Small intestine (tissue), 7 donors: ENCODE measurements around the gene ZGLP1. TPM values are rescaled to one million over a fixed set of nuclear protein-coding genes. Genes with fewer than 3 reads are reported as not detected.

ENCODE experiments used
- DNase-seq, 2 donors: peaks; one replicate each; pipeline versions ENCODE4 v3.0.0 to v3.0.0-alpha.2; 2013
- FAIRE-seq: peaks from 2 replicates; lab custom pipeline; 2012; peaks lifted over from hg19 to GRCh38; lab: Jason Lieb, UNC
- H3K27ac ChIP-seq, 3 donors: one replicate each; pipeline ENCODE4 v1.5.1; 2013; ENCODE audit warnings: low read length in 2 of 3, mild to moderate bottlenecking in 2 of 3, control low read depth in 1 of 3, inconsistent platforms in 1 of 3, low read depth in 1 of 3, moderate library complexity in 1 of 3
- H3K27me3 ChIP-seq, 3 donors: one replicate each; pipeline ENCODE4 v1.6.1; 2013; ENCODE audit warnings: low read length in 3 of 3, inconsistent platforms in 1 of 3; ENCODE audit not compliant: control insufficient read depth in 3 of 3, insufficient read depth in 3 of 3
- H3K36me3 ChIP-seq, 3 donors: one replicate each; pipeline ENCODE4 v1.6.1; 2013; ENCODE audit warnings: low read length in 3 of 3, inconsistent platforms in 1 of 3, low read depth in 1 of 3, mild to moderate bottlenecking in 1 of 3, moderate library complexity in 1 of 3; ENCODE audit not compliant: control insufficient read depth in 3 of 3, insufficient read depth in 2 of 3
- H3K4me1 ChIP-seq, 3 donors: one replicate each; pipeline ENCODE4 v1.6.1; 2013; ENCODE audit warnings: low read length in 2 of 3, inconsistent platforms in 1 of 3, low read depth in 1 of 3, mild to moderate bottlenecking in 1 of 3, moderate library complexity in 1 of 3; ENCODE audit not compliant: control insufficient read depth in 3 of 3, insufficient read depth in 2 of 3
- H3K4me3 ChIP-seq, 3 donors: one replicate each; pipeline ENCODE4 v1.5.1; 2013; ENCODE audit warnings: low read length in 3 of 3, control low read depth in 1 of 3, inconsistent platforms in 1 of 3, low read depth in 1 of 3, mild to moderate bottlenecking in 1 of 3, moderate library complexity in 1 of 3
- H3K9me3 ChIP-seq, 2 donors: one replicate each; pipeline ENCODE4 v1.6.1; 2013; ENCODE audit warnings: low read depth in 1 of 2, low read length in 1 of 2; ENCODE audit not compliant: control insufficient read depth in 2 of 2, insufficient read depth in 1 of 2
- WGBS, 3 donors: extraction: QIAGEN DNeasy Blood & Tissue Kit; methylation state at CpG; one replicate each; pipeline ENCODE4 v1.1.7; 2013; 5-methylcytosine and 5-hydroxymethylcytosine counted together
- polyA plus RNA-seq, 4 donors: library from polyadenylated mRNA; stranded (reverse) in 3 of 4; unstranded in 1 of 4; fragments of 200-250 nt in 3 of 4; fragments of 120-200 nt in 1 of 4; gene quantifications; one replicate each; pipeline versions ENCODE4 v1.2.1 to v1.2.3, GENCODE V29; 2013
- donor health status: healthy with polysubstance abuse.
- donor health status: control.
- donor health status: control.
- donor health status: Bipolar disorder and iron deficiency.
- donor health status: healthy.

ZGLP1 gene
- polyA plus RNA-seq, 4 donors: 5.8 to 9.5 (median 7.7) TPM

- 89 to 94% (median 94%) methylated on average over 27 to 32 of the region's 32 CpGs for WGBS, 3 donors
- Histone ChIP-seq H3K9me3 (no peaks in the 10 kb centered on the region), H3K27ac (peak overlapping the region; percentile 72 to 86 (median 75)), H3K4me3 (no peak overlapping the region), H3K27me3 (no peaks in the 10 kb centered on the region), H3K4me1 (peaks cover 0 to 24% (median 6%) of the 10 kb centered on the region in 3 donors), H3K36me3 (peaks cover 12 to 99% (median 22%) of the 10 kb centered on the region in 3 donors)
- FAIRE-seq (no peak), DNase-seq (no peak)
Observed at GRCh38 chr19:10320602-10321416, 11.2 kb upstream of the ZGLP1 start.

GRCh38 chr19:10318807-10319682 is 9.4 kb upstream of the ZGLP1 start:
- WGBS, 3 donors: 91 to 93% (median 91%) methylated on average over 13 of the region's 13 CpGs
- no peaks in the 10 kb centered on the region for H3K9me3 ChIP-seq
- no peak for FAIRE-seq
- no peak overlapping the region for H3K27ac ChIP-seq
- H3K4me3 ChIP-seq: no peak overlapping the region
- no peaks in the 10 kb centered on the region for H3K27me3 ChIP-seq
- peaks cover 0 to 24% (median 6%) of the 10 kb centered on the region in 3 donors for H3K4me1 ChIP-seq
- no peak for DNase-seq
- H3K36me3 ChIP-seq: peaks cover 12 to 82% (median 20%) of the 10 kb centered on the region in 3 donors

DNA sequence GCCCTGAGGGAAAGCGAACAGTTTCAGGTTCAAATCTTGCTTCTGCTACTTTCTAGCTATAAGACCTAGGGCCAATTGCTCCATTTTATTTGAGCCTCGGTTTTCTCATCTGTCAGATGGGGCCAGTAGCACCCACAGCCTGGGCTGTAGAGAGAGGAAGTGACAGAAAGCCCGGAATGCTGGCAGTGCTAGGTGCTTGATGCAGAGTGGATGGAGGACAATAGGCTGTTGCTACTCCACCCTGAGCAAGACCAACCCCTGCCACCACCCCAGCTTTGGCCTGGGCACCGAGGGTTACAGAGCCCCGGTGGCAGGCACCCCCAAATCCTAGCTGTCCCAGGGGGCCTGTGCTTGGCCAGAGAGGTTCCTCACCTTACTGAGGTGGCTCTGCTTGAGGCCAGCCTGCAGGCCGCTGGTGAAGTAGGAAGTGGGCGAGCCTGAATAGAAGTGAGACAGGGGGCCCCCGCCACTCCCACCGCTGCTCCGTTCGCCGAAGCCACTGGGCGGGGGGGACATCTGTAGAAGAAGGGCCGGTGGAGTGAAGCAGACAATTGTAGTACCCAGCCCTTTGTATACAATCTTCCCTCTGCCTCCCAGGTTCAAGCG is 8.3 kb upstream of the ZGLP1 start:
- no peak overlapping the region for H3K4me3 ChIP-seq
- FAIRE-seq: no peak
- WGBS, 3 donors: 92 to 94% (median 93%) methylated on average over 10 to 15 of the region's 15 CpGs
- H3K9me3 ChIP-seq: no peaks in the 10 kb centered on the region
- no peak overlapping the region for H3K27ac ChIP-seq
- H3K27me3 ChIP-seq: no peaks in the 10 kb centered on the region
- peaks cover 12 to 71% (median 19%) of the 10 kb centered on the region in 3 donors for H3K36me3 ChIP-seq
- no peak for DNase-seq
- H3K4me1 ChIP-seq: peaks cover 0 to 24% (median 6%) of the 10 kb centered on the region in 3 donors

- DNase-seq (no peak), FAIRE-seq (no peak)
- Histone ChIP-seq H3K9me3 (no peaks in the 10 kb centered on the region), H3K36me3 (peaks cover 10 to 64% (median 17%) of the 10 kb centered on the region in 3 donors), H3K27ac (no peak overlapping the region), H3K4me1 (peaks cover 0 to 17% (median 3%) of the 10 kb centered on the region in 3 donors), H3K27me3 (no peaks in the 10 kb centered on the region), H3K4me3 (no peak overlapping the region)
- 83 to 86% (median 86%) methylated on average over 28 to 29 of the region's 29 CpGs for WGBS, 3 donors
Observed at GRCh38 chr19:10317045-10317856, 7.6 kb upstream of the ZGLP1 start.

GRCh38 chr19:10316229-10317044 is 6.8 kb upstream of the ZGLP1 start:
- Histone ChIP-seq H3K4me3 (no peak overlapping the region), H3K9me3 (no peaks in the 10 kb centered on the region), H3K27me3 (no peaks in the 10 kb centered on the region), H3K4me1 (peaks cover 0 to 10% (median 3%) of the 10 kb centered on the region in 3 donors), H3K27ac (peak overlapping the region in 1 of 3 donors; percentile 44), H3K36me3 (peaks cover 10 to 56% (median 17%) of the 10 kb centered on the region in 3 donors)
- DNase-seq: no peak
- WGBS, 3 donors: 62 to 70% (median 63%) methylated on average over 19 of the region's 19 CpGs
- no peak for FAIRE-seq

- peaks cover 8 to 53% (median 14%) of the 10 kb centered on the region in 3 donors for H3K36me3 ChIP-seq
- no peak for FAIRE-seq
Observed at GRCh38 chr19:10315335-10316214, 6.0 kb upstream of the ZGLP1 start, which contains the start of gene FDX2. TSS of gene FDX2 (minus strand) at chr19:10316015. CDS start at chr19:10315996, 19 bp downstream.

More at GRCh38 chr19:10315335-10316214, 6.0 kb upstream of the ZGLP1 start, which contains the start of gene FDX2:
- H3K9me3 ChIP-seq: no peaks in the 10 kb centered on the region
- peaks cover 0 to 4% (median 0%) of the 10 kb centered on the region in 3 donors for H3K4me1 ChIP-seq
- DNase-seq: peak; percentile 90 to 93
- 1% methylated on average over 44 to 55 of the region's 55 CpGs for WGBS, 3 donors
- no peaks in the 10 kb centered on the region for H3K27me3 ChIP-seq
- H3K27ac ChIP-seq: peak within 1 kb of the TSS in 1 of 3 donors; percentile 44
- peak within 1 kb of the TSS; percentile 66 to 86 (median 68) for H3K4me3 ChIP-seq
